H54 (cell line): ENCODE measurements around the gene LRRC41.

Experiments
- DNase-seq: peaks from one replicate; pipeline ENCODE4 v3.0.0; 2011; ENCODE audit warnings: low spot score, mixed read lengths; ENCODE audit not compliant: insufficient read length
- FAIRE-seq: peaks from 3 replicates; lab custom pipeline; 2011; peaks lifted over from hg19 to GRCh38; lab: Jason Lieb, UNC
- POLR2A ChIP-seq: IDR thresholded peaks from 2 replicates; pipeline ENCODE4 v1.6.1; 2011; ENCODE audit warnings: low read depth, mild to moderate bottlenecking, low read length

Gene LRRC41

GRCh38 chr1:46284597-46285564 lies 18.5 kb downstream of the LRRC41 start:
- DNase-seq: no peak
- no peak for FAIRE-seq
- TF ChIP-seq POLR2A: no peak

GRCh38 chr1:46284058-46284457 lies 19.4 kb downstream of the LRRC41 start:
- TF ChIP-seq POLR2A: no peak
- FAIRE-seq (no peak), DNase-seq (no peak)

DNA sequence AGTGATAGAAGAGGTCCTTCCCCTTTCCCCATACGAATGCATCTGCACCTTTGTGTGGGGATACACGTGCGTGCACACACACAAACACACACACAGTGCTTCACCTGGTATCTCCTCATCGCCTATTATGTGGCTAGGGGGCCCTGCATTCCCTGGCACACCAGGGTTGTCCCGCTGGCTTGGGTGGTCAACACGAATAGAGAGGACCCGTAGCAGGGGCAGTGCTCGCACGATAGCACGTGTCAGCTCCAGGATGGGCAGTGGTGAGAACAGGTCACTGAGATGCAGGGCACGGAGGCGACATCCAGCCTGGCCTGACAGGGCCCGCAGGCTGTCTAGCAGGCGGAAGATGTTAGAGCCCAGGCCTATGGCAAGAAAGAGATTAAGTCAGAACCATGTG lies 22.4 kb downstream of the LRRC41 start:
- DNase-seq (no peak), FAIRE-seq (no peak)
- no peak for TF ChIP-seq POLR2A

DNA sequence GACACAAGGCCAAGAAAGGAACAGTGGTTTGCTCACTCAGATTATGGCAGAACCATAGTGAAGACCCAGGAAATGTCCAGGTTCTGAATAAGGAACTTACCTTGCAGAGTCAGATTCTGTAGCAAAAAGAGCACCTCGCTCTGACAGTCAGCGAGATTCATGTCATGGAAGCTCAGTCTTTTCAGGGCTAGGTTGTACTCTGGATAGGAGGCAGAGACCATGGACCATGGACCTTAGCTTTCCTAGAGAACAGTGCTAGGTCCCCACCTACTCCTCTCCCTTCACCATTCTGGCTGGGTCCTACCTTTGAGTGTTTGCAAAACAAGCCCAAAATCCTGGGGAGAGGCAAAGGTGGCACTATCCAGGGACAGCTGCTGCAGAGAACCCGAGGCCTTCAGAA lies 23.3 kb downstream of the LRRC41 start:
- no peak for DNase-seq
- FAIRE-seq: no peak
- no peak for TF ChIP-seq POLR2A

DNA sequence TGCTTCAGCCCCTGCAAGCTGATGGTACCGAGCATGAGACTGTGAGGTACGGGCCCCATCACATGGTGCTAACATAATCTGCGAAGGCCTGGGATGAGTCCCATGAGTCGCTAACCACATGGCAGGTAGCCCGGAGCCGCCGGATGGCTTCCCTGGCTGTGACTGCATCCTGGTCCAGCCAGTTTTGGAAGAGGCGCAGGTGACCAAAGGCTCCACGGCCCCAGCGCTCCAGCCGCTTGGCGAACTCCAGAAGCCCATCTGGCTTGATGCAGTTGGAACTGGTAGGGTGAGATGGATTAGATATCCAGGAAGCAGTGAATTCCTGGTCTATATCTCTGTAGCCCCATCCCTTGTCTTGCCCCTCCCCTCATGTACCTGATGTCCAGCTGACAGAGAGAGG lies 24.6 kb downstream of the LRRC41 start:
- no peak for FAIRE-seq

GRCh38 chr1:46277658-46278373 lies 25.6 kb downstream of the LRRC41 start:
- DNase-seq: no peak
- FAIRE-seq: no peak
- TF ChIP-seq POLR2A: no peak

More for the DNA sequence above, 24.6 kb downstream of the LRRC41 start:
- DNase-seq: no peak
- TF ChIP-seq POLR2A: no peak

GRCh38 chr1:46275030-46275337 lies 28.4 kb downstream of the LRRC41 start:
- no peak for TF ChIP-seq POLR2A
- DNase-seq (no peak), FAIRE-seq (no peak)

GRCh38 chr1:46274225-46275029 lies 29.0 kb downstream of the LRRC41 start:
- no peak for FAIRE-seq
- TF ChIP-seq POLR2A: no peak
- DNase-seq: no peak

- DNase-seq (no peak), FAIRE-seq (no peak)
- no peak for TF ChIP-seq POLR2A
These were observed 34.8 kb downstream of the LRRC41 start for GRCh38 chr1:46268578-46268977.

DNA sequence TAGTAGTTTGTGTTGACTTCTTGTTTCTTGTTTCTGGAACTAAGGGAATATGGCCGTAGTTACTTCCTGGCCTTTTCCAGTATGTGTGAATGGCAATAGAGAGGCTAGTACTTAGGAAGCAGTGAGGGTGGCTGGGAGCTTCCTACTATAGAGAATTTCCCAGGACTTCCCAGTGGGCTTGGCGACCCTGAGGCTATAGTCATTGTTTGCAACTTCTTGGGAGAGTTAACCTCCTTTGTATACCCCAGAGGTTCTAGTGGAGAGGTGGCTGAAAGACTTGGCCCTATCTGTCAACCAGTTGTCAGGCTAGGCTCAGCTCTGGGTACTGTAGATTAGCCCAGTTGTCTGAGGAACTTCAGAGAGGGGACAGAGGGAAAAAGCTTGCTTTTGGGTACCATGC lies 40.3 kb downstream of the LRRC41 start:
- DNase-seq: no peak
- no peak for TF ChIP-seq POLR2A
- no peak for FAIRE-seq

- no peak for TF ChIP-seq POLR2A
- FAIRE-seq: no peak
- DNase-seq: no peak
These were observed 40.9 kb downstream of the LRRC41 start for GRCh38 chr1:46262508-46262907.

DNA sequence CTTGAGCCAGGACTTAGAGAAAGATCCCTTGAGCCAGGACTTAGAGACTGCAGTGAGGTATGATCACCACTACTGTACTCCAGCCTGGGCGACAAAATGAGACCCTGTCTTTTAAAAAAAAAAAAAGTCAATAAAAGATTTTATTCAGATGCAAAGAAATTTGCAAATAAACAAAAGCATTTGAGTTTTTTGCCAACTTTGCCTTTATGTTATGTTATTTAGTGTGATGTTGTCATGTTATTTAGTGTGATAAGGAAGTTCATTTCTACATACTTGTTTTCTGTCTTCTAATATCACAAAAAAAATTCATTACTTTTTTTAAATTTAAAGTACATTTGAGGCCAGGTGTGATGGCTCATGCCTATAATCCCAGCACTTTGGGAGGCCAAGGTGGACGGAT lies 46.9 kb downstream of the LRRC41 start:
- no peak for TF ChIP-seq POLR2A
- FAIRE-seq: no peak
- no peak for DNase-seq

DNA sequence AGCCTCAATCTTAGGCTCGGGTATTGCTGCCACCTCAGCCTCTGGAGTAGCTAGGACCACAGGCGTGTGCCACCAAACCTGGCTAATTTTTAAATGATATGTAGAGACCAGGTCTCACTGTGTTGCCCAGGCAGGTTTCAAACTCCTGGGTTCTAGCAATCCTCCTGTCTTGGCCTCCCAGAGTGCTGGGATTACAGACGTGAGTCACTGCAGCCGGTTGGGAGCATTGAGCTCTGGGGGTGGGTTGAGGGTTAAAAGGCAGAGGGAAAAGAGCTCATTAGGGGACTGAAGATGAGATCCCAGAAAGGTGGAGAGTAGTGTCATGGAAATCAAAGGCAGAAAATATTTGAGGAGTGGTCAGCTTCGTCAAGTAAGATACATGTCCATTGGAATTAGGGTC lies 48.7 kb downstream of the LRRC41 start:
- DNase-seq: no peak
- TF ChIP-seq POLR2A: no peak
- no peak for FAIRE-seq

GRCh38 chr1:46248122-46248920 lies 55.1 kb downstream of the LRRC41 start:
- no peak for TF ChIP-seq POLR2A
- FAIRE-seq (no peak), DNase-seq (peak; percentile 38)
